GM18505 (cell line): ENCODE results near the gene PCYT1A.
"Not testable (repeated sequence)": the region's sequence is repeated elsewhere in the genome, so short reads cannot be mapped to it uniquely, and the experiment has no call there.

Experiments used
- ATAC-seq: cut with Tn5 transposase; IDR thresholded peaks from one replicate; pipeline ENCODE4 v1.9.1; 2021; ENCODE audit not compliant: unreplicated experiment
- POLR2A ChIP-seq: IDR thresholded peaks from 4 replicates; pipeline ENCODE4 v1.6.1; 2011; ENCODE audit warnings: borderline replicate concordance; ENCODE audit not compliant: insufficient read depth, insufficient read length; ENCODE audit errors: extremely low read depth

PCYT1A gene

DNA sequence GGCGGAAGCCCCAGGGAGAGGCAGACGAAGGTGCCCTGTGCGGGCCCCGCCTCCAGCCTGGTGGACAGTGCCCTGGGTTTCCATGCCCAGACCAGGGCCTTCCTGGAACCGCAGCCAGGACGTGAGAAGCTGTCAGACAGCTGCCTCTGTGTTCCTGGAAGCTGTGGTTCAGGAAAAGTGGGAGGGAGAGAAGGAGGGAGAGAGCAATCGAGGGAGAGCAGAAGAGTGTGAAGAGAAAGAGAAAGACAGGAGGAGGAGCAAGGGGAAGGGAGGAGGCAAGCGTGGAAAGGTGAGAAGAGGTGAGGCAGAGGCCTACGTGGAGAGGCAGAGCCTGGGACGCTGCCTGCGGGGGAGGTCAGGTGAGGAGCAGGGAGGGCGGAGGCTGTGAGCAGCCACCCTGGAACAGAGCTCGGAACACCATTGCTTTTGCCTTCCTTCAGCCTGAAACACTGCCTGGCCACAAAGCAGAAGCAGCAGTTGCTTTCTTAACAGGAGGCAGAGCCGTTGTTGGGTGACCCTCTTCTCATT is 94.9 kb downstream of the PCYT1A start:
- no peak for TF ChIP-seq POLR2A
- ATAC-seq = peak; percentile 23

- TF ChIP-seq POLR2A = peak; percentile 44
- ATAC-seq = peak; percentile 34
These were observed 95.4 kb downstream of the PCYT1A start for GRCh38 chr3:196192036-196192523.

- no peak for TF ChIP-seq POLR2A
These were observed 97.8 kb downstream of the PCYT1A start for GRCh38 chr3:196189566-196190347.

DNA sequence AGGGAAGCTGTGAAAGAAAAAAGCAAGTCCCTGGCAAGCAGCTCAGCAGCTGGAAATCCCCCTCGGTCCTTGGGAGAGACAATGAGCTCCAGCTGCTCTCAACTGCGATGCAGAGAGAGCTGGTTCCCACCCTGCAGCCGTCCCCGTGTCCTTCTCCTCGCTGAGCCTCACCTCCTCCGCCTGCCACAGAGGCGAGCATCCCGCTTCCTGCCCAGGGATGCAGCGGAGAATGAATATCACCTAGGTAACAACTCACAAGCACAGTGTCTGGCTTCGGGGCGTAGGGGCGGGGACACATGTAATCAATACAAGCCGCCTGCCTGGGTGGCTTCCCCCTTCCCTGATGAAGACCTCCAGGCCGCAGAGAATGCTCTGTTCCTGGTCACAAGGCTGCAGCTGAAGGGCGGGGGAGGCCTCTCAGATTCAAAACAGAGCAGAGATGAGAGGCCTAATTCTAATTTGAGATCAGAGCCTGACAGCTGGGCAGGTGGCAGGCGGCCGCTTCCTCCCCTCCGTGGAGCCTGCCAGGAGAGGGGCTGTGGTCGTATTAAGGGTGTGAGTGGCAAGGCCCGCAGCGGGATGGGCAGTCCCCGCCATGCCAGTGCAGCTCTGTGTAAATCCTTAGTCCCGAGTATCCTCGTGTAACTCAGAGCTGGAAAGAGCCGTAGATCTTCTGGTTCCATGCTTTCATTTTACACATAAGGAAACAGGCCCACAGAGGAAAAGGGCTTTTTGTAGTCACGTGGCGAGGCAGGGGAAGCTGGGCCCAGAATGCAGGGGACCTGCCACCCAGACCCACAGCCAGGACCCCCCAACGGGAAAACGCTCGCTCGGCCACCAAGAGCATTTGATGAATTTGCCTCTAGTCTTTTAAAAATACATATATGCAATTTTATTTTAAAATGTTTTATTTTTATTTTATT is 100.6 kb downstream of the PCYT1A start:
- ATAC-seq = peak; percentile 38
- TF ChIP-seq POLR2A = peak; percentile 69

More at GRCh38 chr3:196189566-196190347, 97.8 kb downstream of the PCYT1A start:
- ATAC-seq = no peak

- TF ChIP-seq POLR2A = no peak
- no peak for ATAC-seq
These were observed 102.6 kb downstream of the PCYT1A start for GRCh38 chr3:196184881-196185280.

DNA sequence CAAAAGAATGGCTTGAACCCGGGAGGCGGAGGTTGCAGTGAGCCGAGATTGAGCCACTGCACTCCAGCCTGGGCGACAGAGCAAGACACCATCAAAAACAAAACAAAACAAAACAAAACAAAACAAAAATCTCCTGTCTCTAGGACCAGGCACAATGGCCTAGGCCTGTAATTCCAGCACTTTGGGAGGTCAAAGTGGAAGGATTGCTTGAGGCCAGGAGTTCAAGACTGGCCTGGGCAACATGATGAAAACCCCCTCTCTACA is 103.4 kb downstream of the PCYT1A start:
- not testable (repeated sequence) for ATAC-seq

DNA sequence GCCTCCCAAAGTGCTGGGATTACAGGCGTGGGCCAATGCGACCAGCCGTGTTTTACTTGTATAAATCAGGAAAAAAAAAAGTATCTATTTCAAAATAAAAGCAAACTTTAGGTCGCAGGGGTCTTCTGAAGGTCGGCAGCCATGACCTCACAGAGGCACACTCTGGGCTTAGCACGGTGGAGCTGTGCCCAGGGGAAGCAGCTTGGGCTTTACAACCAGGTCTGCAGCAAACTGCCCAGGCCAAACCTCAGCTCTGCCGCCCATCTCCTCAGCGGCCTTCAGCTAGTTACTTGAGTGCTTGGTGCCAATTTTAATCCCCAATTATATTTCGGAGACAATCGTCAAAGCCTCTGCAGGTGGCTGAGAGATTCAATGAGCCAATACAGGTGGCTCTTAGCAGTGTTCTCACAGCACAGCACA is 106.4 kb downstream of the PCYT1A start:
- TF ChIP-seq POLR2A = no peak
- ATAC-seq = no peak

DNA sequence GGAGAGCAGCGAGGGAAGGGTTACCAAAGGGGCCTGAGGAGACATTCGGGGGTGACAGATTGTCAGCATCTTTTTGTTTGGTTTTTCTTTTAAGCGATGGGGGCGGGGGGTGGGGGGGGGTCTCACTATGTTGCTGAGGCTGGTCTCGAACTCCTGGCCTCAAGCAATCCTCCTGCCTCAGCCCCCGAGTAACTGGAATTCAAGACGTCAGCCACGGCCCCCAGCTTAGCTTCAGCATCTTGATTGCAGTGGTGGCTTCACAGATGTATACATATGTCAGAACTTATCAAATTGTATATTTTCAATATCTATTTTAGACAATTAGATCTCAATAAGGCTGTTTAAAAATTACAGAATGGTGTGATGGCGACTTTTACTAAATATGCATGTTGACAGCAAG is 107.2 kb downstream of the PCYT1A start:
- no peak for ATAC-seq
- no peak for TF ChIP-seq POLR2A
